Large intestine (tissue), 3 donors: ENCODE measurements around the gene OSGIN1. TPM values are rescaled to one million over a fixed set of nuclear protein-coding genes. Genes with fewer than 3 reads are reported as not detected.

Experiments
- DNase-seq, 2 donors: peaks; one replicate each; pipeline versions ENCODE4 v3.0.0 to v3.0.0-alpha.2; 2013
- H3K27ac ChIP-seq: one replicate; pipeline ENCODE4 v1.5.1; 2013; ENCODE audit warnings: low read length
- H3K27me3 ChIP-seq: 2 replicates; pipeline ENCODE4 v1.6.1; 2013; ENCODE audit warnings: low read length; ENCODE audit not compliant: control insufficient read depth, insufficient read depth
- H3K36me3 ChIP-seq: 2 replicates; pipeline ENCODE4 v1.6.1; 2013; ENCODE audit warnings: low read length; ENCODE audit not compliant: control insufficient read depth, insufficient read depth
- H3K4me1 ChIP-seq: one replicate; pipeline ENCODE4 v1.6.1; 2013; ENCODE audit warnings: low read length; ENCODE audit not compliant: control insufficient read depth, insufficient read depth
- H3K4me3 ChIP-seq: one replicate; pipeline ENCODE4 v1.5.1; 2013; ENCODE audit warnings: low read length
- H3K9me3 ChIP-seq: one replicate; pipeline ENCODE4 v1.6.1; 2013; ENCODE audit warnings: mild to moderate bottlenecking, low read depth, low read length, moderate library complexity; ENCODE audit not compliant: control insufficient read depth
- WGBS: methylation state at CpG from one replicate; pipeline ENCODE4 v1.1.5; 2013; ENCODE audit warnings: low lambda C conversion rate; ENCODE audit not compliant: insufficient coverage; 5-methylcytosine and 5-hydroxymethylcytosine counted together
- polyA plus RNA-seq: library from polyadenylated mRNA; unstranded; fragments of 120-200 nt; gene quantifications from one replicate; pipeline ENCODE4 v1.2.1, GENCODE V29; 2013

OSGIN1 gene
- polyA plus RNA-seq, 1 donor = 8.4 TPM

DNA sequence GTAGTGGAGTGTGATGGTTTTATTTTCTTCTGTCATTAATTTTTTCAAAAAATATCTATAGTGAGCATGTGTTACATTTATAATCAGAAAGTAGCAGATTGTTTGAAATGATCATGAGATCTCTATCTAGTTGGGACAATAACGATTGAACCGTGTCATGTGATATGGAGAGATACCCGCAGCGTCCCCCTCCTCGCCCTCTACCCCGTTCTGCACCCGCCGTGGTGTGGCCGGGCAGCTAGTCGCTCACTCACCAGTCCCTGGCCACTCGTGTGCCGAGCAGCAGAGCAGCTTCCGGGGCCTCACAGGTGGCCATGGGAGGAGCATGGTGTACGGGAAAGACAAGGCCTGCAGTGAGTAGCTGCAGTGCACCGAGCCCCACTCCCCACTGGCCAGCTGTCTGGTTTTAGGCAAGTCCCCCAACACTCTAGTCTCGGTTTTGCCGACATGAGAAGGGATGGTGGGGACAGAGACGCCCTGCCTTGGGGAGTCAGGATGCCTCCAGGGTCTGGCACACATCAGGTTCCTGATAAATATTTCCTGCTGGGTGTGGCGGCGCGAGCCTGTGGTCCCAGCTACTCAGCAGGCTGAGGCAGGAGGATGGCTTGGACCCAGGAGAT, 38.8 kb upstream of the OSGIN1 start:
- H3K4me1 ChIP-seq = no peaks in the 10 kb centered on the region
- DNase-seq = no peak
- H3K9me3 ChIP-seq = no peaks in the 10 kb centered on the region
- no peak overlapping the region for H3K27ac ChIP-seq
- WGBS = no CpG with 5 or more reads among the region's 21 CpGs
- peaks cover 75% of the 10 kb centered on the region for H3K36me3 ChIP-seq
- no peak overlapping the region for H3K4me3 ChIP-seq
- no peaks in the 10 kb centered on the region for H3K27me3 ChIP-seq

DNA sequence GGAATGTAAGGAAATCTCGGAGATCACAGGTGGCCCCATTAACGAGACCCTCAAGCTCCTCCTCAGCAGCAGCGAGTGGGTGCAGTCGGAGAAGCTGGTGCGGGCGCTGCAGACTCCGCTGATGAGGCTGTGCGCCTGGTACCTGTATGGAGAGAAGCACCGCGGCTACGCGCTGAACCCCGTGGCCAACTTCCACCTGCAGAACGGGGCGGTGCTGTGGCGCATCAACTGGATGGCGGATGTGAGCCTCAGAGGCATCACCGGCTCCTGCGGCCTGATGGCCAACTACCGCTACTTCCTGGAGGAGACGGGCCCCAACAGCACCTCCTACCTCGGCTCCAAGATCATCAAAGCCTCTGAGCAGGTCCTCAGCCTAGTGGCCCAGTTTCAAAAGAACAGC, 38.0 kb upstream of the OSGIN1 start:
- Histone ChIP-seq H3K9me3 (no peaks in the 10 kb centered on the region), H3K4me1 (no peaks in the 10 kb centered on the region), H3K36me3 (peaks cover 81% of the 10 kb centered on the region), H3K27ac (no peak overlapping the region), H3K27me3 (no peaks in the 10 kb centered on the region), H3K4me3 (no peak overlapping the region)
- DNase-seq = no peak
- no CpG with 5 or more reads among the region's 22 CpGs for WGBS

- no CpG with 5 or more reads among the region's 14 CpGs for WGBS
- H3K4me3 ChIP-seq = no peak overlapping the region
- no peaks in the 10 kb centered on the region for H3K27me3 ChIP-seq
- no peak for DNase-seq
- no peak overlapping the region for H3K27ac ChIP-seq
- peaks cover 81% of the 10 kb centered on the region for H3K36me3 ChIP-seq
- H3K9me3 ChIP-seq = no peaks in the 10 kb centered on the region
- no peaks in the 10 kb centered on the region for H3K4me1 ChIP-seq
Measured at GRCh38 chr16:83915491-83915890, 37.5 kb upstream of the OSGIN1 start.

DNA sequence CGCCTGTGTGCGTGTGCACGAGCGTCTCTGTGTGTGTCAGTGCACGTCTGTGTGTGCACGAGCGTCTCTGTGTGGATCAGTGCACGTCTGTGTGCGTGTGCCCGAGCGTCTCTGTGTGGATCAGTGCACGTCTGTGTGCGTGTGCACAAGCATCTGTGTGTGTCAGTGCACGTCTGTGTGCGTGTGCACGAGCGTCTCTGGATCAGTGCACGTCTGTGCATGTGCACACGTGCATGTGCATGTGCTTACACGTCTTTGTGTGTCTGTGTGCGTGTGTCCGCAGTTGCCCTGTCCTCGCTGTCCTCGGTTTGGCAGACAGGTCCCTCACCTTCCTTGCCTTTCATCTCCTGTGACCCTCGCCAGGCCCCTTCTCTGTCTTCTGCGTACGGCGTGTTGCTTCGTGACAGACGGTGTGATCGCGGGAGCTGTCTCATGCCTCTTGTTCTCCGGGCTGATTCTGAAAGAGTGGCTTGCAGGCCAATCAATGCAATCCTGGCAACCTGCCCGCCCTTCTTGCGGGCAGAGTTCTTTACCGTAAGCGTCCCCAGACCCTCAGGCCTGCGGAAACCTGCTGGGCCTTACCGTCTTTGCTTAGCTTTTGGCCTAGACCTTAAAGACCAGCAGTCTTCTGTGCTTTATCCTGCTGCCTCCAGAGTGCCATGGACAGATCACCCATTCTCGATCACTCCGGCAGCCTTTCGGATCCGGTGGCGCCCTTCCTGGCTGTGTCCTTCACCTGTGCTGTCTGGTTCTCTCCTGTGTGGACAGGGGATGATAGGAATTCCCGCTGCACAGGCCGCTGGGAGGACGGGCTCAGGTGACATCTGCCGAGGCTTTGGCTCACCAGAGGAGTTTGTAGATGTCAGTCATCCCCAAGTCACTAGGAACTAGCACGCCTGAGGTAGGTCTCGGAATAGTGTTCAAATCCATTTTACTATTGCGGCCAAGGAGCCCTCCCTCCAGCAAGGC, 35.6 kb upstream of the OSGIN1 start:
- peaks cover 69% of the 10 kb centered on the region for H3K36me3 ChIP-seq
- WGBS = no CpG with 5 or more reads among the region's 51 CpGs
- DNase-seq = no peak

DNA sequence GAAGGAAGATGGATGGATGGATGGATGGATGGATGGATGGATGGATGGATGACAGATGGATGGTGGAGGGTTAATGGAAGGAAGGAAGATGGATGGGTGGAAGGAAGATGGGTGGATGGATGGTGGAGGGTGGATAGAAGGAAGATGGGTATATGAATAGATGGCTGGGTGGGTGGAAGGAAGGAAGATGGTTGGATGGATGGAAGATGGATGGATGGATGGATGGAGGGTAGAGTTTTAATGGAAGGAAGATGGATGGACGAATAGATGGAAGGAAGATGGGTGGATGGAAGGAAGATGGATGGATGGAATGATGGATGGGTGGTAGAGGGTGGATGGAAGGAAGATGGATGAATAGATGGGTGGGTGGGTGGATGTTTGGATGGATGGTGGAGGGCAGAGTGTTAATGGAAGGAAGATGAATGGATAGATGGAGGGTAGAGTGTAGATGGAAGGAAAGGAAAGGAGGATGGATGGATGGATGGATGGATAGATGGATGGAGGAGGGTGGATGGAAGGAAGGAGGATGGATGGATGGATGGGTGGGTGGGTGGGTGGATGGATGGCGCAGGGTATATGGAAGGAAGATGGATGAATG, 32.0 kb upstream of the OSGIN1 start:
- Histone ChIP-seq H3K4me3 (no peak overlapping the region), H3K27me3 (no peaks in the 10 kb centered on the region), H3K9me3 (no peaks in the 10 kb centered on the region), H3K27ac (no peak overlapping the region), H3K36me3 (peaks cover 46% of the 10 kb centered on the region), H3K4me1 (no peaks in the 10 kb centered on the region)
- 91% methylated on average over 1 of the region's 2 CpGs for WGBS
- DNase-seq = no peak

More for the DNA sequence above, 35.6 kb upstream of the OSGIN1 start:
- Histone ChIP-seq H3K4me1 (no peaks in the 10 kb centered on the region), H3K4me3 (no peak overlapping the region), H3K9me3 (no peaks in the 10 kb centered on the region), H3K27ac (no peak overlapping the region), H3K27me3 (no peaks in the 10 kb centered on the region)

GRCh38 chr16:83923581-83924365, 29.3 kb upstream of the OSGIN1 start:
- WGBS = 40% methylated on average over 1 of the region's 31 CpGs
- DNase-seq = no peak
- H3K4me1 ChIP-seq = peaks cover 7% of the 10 kb centered on the region
- no peak overlapping the region for H3K4me3 ChIP-seq
- no peak overlapping the region for H3K27ac ChIP-seq
- no peaks in the 10 kb centered on the region for H3K27me3 ChIP-seq
- H3K9me3 ChIP-seq = no peaks in the 10 kb centered on the region
- peaks cover 28% of the 10 kb centered on the region for H3K36me3 ChIP-seq

- no peak overlapping the region for H3K4me3 ChIP-seq
- no CpG with 5 or more reads among the region's 13 CpGs for WGBS
- H3K36me3 ChIP-seq = peaks cover 20% of the 10 kb centered on the region
- no peak overlapping the region for H3K27ac ChIP-seq
- peaks cover 7% of the 10 kb centered on the region for H3K4me1 ChIP-seq
- no peaks in the 10 kb centered on the region for H3K9me3 ChIP-seq
- no peaks in the 10 kb centered on the region for H3K27me3 ChIP-seq
- no peak for DNase-seq
Measured at GRCh38 chr16:83924686-83925085, 28.4 kb upstream of the OSGIN1 start.

- Histone ChIP-seq H3K4me3 (no peak overlapping the region), H3K4me1 (peaks cover 7% of the 10 kb centered on the region), H3K9me3 (no peaks in the 10 kb centered on the region), H3K27me3 (no peaks in the 10 kb centered on the region), H3K36me3 (peaks cover 14% of the 10 kb centered on the region), H3K27ac (no peak overlapping the region)
- 73% methylated on average over 2 of the region's 12 CpGs for WGBS
- DNase-seq = no peak
Measured at GRCh38 chr16:83925095-83925905, 27.7 kb upstream of the OSGIN1 start.

DNA sequence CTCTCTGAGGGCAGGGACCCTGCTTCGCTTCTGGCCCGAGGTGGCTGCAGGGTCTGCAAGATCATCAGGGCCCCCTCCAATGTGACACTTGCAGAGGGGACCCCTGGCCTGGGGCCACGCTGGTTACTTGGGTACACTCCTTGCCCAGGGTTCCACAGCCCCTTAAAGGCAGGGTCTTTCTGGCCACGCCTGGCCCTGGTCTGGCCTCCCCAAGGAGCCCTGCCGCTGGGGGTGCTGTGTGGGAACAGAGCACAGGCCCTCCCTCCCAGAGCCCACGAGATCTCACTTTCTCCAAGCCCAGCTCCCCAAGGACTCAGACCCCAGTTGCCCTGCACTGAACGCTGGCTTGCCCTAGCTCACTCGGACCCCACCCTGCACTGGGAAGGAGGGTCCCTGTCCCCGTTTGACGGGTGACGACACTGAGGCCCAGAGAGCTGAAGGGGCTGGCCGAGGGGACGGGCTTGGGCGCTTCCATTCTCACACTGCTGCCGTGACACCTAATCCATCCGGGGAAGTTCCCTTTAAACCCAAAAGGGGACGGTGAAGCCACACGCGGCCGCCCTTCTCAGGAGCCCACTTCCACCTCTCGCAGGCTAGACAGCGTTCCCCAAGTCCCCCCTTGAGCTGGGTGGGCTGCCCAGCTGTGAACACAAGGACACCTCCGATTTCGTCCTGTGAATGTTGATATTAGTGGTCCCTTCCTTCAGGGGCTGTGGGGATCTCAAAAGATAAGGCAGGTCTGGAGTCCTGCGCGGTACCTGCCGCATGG, 26.9 kb upstream of the OSGIN1 start:
- no peaks in the 10 kb centered on the region for H3K9me3 ChIP-seq
- DNase-seq = no peak
- no CpG with 5 or more reads among the region's 27 CpGs for WGBS
- H3K27ac ChIP-seq = no peak overlapping the region
- peaks cover 11% of the 10 kb centered on the region for H3K36me3 ChIP-seq
- no peak overlapping the region for H3K4me3 ChIP-seq
- peaks cover 7% of the 10 kb centered on the region for H3K4me1 ChIP-seq
- no peaks in the 10 kb centered on the region for H3K27me3 ChIP-seq
